Measurements from ENCODE around the gene POLR2E. TPM values are rescaled to one million over a fixed set of nuclear protein-coding genes. Genes with fewer than 3 reads are reported as not detected.

POLR2E gene
- total RNA-seq, 4 donors from 2014 or later, result 81.6 to 136 (median 121) TPM

- H3K4me1 ChIP-seq, result peaks cover 0 to 59% (median 25%) of the 10 kb centered on the region in 4 donors
- peak overlapping the region in 1 of 4 donors; percentile 26 for H3K27ac ChIP-seq
- no peaks in the 10 kb centered on the region for H3K9me3 ChIP-seq
- WGBS, 2 donors, result 87 to 90% methylated on average over 15 to 21 of the region's 25 CpGs
- H3K27me3 ChIP-seq, result no peaks in the 10 kb centered on the region
- TF ChIP-seq EP300 (IDR thresholded peaks at IDR 0.05), result no peak
- TF ChIP-seq CTCF (IDR thresholded peaks at IDR 0.05), result no peak
- TF ChIP-seq POLR2A (IDR thresholded peaks at IDR 0.05), result no peak
- peaks cover 3 to 71% (median 24%) of the 10 kb centered on the region in 3 donors for H3K36me3 ChIP-seq
- no peak overlapping the region for H3K4me3 ChIP-seq
- no peak for DNase-seq (ENCODE audit: low spot score in 2 of 2)
These were observed 12.6 kb upstream of the POLR2E start for GRCh38 chr19:1107661-1108261.

GRCh38 chr19:1106841-1107660 is 11.9 kb upstream of the POLR2E start:
- peak overlapping the region in 2 of 4 donors; percentile 26 to 91 for H3K27ac ChIP-seq
- H3K36me3 ChIP-seq, result peaks cover 3 to 63% (median 18%) of the 10 kb centered on the region in 3 donors

GRCh38 chr19:1105873-1106840 is 11.0 kb upstream of the POLR2E start:
- no peak for DNase-seq (ENCODE audit: low spot score in 2 of 2)
- Histone ChIP-seq H3K4me3 (peak overlapping the region in 1 of 4 donors; percentile 61), H3K36me3 (peaks cover 3 to 54% (median 14%) of the 10 kb centered on the region in 3 donors), H3K4me1 (peaks cover 0 to 58% (median 36%) of the 10 kb centered on the region in 4 donors), H3K27me3 (no peaks in the 10 kb centered on the region), H3K9me3 (no peaks in the 10 kb centered on the region), H3K27ac (peak overlapping the region in 3 of 4 donors; percentile 91 to 99 (median 99))
- 84 to 90% methylated on average over 26 to 27 of the region's 32 CpGs for WGBS, 2 donors
- TF ChIP-seq EP300 (IDR thresholded peaks at IDR 0.05) (no peak), POLR2A (IDR thresholded peaks at IDR 0.05) (no peak), CTCF (IDR thresholded peaks at IDR 0.05) (peak in 1 of 5 experiments; percentile 22)

More at GRCh38 chr19:1106841-1107660, 11.9 kb upstream of the POLR2E start:
- DNase-seq (ENCODE audit: low spot score in 2 of 2), result no peak
- no peak for TF ChIP-seq POLR2A (IDR thresholded peaks at IDR 0.05)
- no peak for TF ChIP-seq EP300 (IDR thresholded peaks at IDR 0.05)
- TF ChIP-seq CTCF (IDR thresholded peaks at IDR 0.05), result no peak
- no peak overlapping the region for H3K4me3 ChIP-seq
- H3K9me3 ChIP-seq, result no peaks in the 10 kb centered on the region
- H3K4me1 ChIP-seq, result peaks cover 0 to 59% (median 28%) of the 10 kb centered on the region in 4 donors
- WGBS, 2 donors, result 52 to 84% methylated on average over 8 of the region's 17 CpGs
- no peaks in the 10 kb centered on the region for H3K27me3 ChIP-seq

GRCh38 chr19:1105008-1105872 is 10.1 kb upstream of the POLR2E start:
- peak overlapping the region; percentile 61 to 98 (median 82) for H3K4me3 ChIP-seq
- no peak for DNase-seq (ENCODE audit: low spot score in 2 of 2)
- no peaks in the 10 kb centered on the region for H3K27me3 ChIP-seq
- H3K27ac ChIP-seq, result peak overlapping the region; percentile 91 to 99 (median 97)
- peaks cover 0 to 60% (median 43%) of the 10 kb centered on the region in 4 donors for H3K4me1 ChIP-seq
- H3K36me3 ChIP-seq, result peaks cover 3 to 45% (median 14%) of the 10 kb centered on the region in 3 donors
- H3K9me3 ChIP-seq, result no peaks in the 10 kb centered on the region
- TF ChIP-seq POLR2A (IDR thresholded peaks at IDR 0.05), result no peak
- TF ChIP-seq CTCF (IDR thresholded peaks at IDR 0.05), result no peak
- no peak for TF ChIP-seq EP300 (IDR thresholded peaks at IDR 0.05)
- 25 to 28% methylated on average over 52 to 56 of the region's 69 CpGs for WGBS, 2 donors
